Measurements from ENCODE around the gene FBXL19.

DNA sequence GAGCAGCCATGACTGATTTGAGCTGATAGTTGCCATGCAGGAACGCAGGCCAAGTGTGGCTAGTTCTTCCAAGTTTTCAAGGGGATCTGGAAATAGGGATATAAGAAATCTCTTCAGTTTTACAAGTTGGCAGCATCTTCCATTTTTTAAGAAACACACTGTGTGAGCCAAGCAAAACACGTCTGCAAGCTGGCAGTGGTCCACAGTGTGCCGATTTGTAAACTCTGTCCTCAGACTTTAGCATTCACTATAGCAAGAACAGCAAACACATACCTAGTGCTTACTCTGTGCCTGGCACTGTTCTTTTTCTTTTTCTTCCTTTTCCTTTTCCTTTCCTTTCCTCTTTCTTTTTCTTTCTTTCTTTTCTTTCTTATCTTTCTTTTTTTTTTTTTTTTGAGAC is 28.4 kb downstream of the FBXL19 start:
- TF ChIP-seq, protein P1, sequence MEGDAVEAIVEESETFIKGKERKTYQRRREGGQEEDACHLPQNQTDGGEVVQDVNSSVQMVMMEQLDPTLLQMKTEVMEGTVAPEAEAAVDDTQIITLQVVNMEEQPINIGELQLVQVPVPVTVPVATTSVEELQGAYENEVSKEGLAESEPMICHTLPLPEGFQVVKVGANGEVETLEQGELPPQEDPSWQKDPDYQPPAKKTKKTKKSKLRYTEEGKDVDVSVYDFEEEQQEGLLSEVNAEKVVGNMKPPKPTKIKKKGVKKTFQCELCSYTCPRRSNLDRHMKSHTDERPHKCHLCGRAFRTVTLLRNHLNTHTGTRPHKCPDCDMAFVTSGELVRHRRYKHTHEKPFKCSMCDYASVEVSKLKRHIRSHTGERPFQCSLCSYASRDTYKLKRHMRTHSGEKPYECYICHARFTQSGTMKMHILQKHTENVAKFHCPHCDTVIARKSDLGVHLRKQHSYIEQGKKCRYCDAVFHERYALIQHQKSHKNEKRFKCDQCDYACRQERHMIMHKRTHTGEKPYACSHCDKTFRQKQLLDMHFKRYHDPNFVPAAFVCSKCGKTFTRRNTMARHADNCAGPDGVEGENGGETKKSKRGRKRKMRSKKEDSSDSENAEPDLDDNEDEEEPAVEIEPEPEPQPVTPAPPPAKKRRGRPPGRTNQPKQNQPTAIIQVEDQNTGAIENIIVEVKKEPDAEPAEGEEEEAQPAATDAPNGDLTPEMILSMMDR (conservative IDR thresholded peaks at IDR 0.05): no peak
- TF ChIP-seq EZH2 (IDR thresholded peaks at IDR 0.05; ENCODE audit: low read depth): no peak
